Measurements from ENCODE around the gene NRXN3.

DNA sequence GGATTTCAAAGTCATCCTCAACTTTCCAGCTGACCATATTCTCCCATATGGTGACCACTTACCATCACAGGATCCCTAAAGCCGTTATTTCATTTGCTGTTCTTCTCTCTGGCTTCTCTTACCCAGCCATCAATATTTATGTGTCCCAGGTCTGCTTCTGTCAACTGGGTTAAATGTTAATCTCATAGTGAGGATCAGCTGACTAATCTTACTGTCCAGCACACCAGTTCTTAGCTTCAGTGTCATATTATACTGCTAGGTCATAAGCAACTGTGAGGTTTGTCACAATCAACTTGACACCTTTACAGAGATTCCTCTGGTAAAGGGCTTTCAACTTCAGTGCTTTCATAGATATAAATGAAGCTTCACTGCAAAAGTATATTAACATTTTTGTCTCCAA, 1746.7 kb downstream of the NRXN3 start:
- TF ChIP-seq CTCF (conservative IDR thresholded peaks at IDR 0.05 in 1 of 2, IDR thresholded peaks at IDR 0.05 in 1 of 2; ENCODE audit: low read depth in 1 of 2, low read length in 2 of 2) (no peak), EZH2 (IDR thresholded peaks at IDR 0.05; ENCODE audit: low read length, missing control alignments) (no peak)

Data from fibroblast of lung (primary cell).